Glomerular visceral epithelial cell (primary cell): Measurements from ENCODE around the gene KDM3B.
"Not testable (repeated sequence)": the region's sequence is repeated elsewhere in the genome, so short reads cannot be mapped to it uniquely, and the experiment has no call there.

ENCODE experiments used
- DNase-seq: peaks from one replicate; pipeline ENCODE4 v3.0.0-alpha.2; 2016; ENCODE audit errors: extremely low spot score

KDM3B gene

DNA sequence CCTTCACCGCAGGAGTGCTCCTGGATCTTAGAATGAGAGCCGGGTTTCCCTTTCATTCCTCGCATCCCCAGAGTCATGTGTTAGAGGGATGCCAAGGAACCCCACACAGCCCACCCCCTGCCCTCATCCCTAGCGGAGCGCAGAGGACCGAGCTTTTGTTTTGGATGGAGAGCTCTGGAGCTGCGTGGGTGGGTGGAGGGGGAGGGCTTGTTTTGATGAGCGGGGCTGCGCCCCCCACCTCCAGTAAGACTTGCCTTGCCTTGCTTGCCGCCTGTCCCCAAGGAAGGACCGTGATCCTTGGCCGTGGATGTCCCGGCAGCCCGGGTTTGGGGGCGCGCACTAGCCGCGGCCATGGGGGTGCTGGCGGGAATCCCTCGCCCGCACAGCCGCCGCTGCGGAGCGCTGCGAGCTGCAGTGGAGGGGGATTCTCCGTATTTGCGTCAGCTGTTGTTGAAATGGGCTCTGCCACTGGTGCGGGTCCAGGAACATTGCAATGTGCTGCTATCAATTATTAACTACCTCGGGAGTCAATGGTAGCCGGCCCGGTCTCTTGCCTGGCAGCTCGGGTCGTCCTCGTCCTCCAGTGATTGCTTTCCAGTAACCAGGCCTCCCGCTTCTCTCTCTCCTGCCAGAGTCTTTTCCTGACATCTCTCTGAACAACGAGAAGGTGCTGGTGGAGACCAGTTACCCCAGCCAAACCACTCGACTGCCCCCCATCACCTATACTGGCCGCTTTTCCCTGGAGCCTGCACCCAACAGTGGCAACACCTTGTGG, 113.8 kb downstream of the KDM3B start:
- DNase-seq, result no peak

DNA sequence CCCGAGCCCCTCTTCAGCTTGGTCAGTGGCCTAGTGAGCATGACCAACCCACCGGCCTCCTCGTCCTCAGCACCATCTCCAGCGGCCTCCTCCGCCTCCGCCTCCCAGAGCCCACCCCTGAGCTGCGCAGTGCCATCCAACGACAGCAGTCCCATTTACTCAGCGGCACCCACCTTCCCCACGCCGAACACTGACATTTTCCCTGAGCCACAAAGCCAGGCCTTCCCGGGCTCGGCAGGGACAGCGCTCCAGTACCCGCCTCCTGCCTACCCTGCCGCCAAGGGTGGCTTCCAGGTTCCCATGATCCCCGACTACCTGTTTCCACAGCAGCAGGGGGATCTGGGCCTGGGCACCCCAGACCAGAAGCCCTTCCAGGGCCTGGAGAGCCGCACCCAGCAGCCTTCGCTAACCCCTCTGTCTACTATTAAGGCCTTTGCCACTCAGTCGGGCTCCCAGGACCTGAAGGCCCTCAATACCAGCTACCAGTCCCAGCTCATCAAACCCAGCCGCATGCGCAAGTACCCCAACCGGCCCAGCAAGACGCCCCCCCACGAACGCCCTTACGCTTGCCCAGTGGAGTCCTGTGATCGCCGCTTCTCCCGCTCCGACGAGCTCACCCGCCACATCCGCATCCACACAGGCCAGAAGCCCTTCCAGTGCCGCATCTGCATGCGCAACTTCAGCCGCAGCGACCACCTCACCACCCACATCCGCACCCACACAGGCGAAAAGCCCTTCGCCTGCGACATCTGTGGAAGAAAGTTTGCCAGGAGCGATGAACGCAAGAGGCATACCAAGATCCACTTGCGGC, 114.6 kb downstream of the KDM3B start:
- DNase-seq, result peak; percentile 70

DNA sequence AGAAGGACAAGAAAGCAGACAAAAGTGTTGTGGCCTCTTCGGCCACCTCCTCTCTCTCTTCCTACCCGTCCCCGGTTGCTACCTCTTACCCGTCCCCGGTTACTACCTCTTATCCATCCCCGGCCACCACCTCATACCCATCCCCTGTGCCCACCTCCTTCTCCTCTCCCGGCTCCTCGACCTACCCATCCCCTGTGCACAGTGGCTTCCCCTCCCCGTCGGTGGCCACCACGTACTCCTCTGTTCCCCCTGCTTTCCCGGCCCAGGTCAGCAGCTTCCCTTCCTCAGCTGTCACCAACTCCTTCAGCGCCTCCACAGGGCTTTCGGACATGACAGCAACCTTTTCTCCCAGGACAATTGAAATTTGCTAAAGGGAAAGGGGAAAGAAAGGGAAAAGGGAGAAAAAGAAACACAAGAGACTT, 115.2 kb downstream of the KDM3B start:
- peak; percentile 61 for DNase-seq

DNA sequence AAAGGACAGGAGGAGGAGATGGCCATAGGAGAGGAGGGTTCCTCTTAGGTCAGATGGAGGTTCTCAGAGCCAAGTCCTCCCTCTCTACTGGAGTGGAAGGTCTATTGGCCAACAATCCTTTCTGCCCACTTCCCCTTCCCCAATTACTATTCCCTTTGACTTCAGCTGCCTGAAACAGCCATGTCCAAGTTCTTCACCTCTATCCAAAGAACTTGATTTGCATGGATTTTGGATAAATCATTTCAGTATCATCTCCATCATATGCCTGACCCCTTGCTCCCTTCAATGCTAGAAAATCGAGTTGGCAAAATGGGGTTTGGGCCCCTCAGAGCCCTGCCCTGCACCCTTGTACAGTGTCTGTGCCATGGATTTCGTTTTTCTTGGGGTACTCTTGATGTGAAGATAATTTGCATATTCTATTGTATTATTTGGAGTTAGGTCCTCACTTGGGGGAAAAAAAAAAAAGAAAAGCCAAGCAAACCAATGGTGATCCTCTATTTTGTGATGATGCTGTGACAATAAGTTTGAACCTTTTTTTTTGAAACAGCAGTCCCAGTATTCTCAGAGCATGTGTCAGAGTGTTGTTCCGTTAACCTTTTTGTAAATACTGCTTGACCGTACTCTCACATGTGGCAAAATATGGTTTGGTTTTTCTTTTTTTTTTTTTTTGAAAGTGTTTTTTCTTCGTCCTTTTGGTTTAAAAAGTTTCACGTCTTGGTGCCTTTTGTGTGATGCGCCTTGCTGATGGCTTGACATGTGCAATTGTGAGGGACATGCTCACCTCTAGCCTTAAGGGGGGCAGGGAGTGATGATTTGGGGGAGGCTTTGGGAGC, 115.9 kb downstream of the KDM3B start:
- peak; percentile 57 for DNase-seq

DNA sequence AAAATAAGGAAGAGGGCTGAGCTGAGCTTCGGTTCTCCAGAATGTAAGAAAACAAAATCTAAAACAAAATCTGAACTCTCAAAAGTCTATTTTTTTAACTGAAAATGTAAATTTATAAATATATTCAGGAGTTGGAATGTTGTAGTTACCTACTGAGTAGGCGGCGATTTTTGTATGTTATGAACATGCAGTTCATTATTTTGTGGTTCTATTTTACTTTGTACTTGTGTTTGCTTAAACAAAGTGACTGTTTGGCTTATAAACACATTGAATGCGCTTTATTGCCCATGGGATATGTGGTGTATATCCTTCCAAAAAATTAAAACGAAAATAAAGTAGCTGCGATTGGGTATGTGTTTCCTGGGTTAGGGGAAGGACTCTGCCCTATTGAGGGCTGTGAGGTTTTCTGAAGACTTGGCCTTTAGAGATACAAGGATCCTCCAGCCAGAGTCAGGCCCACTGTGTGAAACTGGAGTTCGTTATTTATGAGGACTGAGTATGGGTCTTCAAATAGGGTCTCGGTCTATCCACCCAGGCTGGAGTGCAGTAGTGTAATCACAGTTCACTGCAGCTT, 116.6 kb downstream of the KDM3B start:
- peak; percentile 62 for DNase-seq

DNA sequence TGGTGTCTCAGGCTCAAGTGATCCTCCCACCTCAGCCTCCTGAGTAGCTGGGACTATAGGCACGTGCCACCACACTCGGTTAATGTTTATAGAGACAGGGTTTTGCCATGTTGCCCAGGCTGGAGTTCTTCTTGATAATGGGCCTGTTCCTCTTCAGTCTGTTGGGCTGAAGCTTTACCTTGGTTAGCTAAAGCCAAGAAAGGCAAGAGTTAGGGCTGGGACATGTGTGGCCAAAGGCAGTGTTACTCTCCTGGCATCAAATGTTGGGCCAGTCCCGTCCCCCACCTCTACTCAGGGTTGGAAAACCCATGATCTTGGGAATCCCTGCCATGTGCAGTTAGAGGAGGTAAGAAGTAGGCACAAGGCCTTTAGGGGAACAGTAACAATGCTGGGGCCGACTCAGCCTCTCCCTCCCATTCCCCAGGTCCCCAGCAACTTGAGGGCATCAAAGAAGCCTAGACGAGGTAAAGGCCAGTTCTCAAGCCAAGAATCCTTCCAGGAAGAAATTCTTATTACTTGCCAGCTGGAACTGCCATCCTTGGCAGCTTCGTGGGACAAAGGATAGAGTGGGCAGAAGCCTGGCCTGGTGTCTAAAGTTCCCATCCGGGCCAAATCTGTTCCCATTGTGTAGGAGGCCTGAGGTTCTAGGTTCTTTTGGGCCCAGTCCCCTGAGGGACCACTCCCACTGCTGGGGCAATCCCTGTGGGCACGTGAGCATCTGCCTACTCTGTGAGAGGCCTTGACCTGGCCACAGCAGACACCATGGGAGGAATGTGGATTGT, 117.2 kb downstream of the KDM3B start:
- DNase-seq, result peak; percentile 65

DNA sequence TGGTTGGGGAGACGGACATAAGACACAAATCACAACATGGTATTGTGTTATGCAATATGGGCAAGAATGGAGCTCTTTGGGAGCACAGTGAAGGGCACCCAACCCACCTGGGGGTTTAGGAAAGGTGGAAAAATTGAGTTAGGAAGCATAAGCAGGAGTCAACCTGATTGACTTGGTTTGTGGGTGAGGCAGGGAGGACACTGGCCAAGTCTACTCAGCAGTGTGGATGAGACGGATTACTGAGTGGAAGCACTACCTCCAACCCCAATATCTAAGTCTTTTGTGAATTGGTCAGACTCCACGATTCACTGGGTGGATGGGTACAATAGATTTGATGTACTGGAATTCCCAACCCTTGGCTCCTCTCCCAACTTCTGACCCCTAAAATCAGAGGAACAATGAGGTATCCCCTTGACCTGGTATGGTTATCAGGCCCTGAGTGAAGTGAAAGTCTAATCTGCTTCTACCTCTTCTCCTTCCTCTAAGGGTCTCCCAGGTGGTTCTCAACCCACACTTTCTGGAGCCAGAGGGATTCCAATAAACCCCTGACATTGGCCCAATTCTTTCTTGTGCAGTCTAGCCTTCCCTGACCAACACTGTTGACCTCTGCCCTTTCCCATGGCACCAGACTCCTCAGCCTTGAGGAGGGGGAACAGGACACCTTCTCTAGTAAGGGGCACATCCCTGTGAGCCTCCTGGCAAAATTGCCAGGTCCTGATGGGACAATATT, 118.0 kb downstream of the KDM3B start:
- DNase-seq, result no peak

DNA sequence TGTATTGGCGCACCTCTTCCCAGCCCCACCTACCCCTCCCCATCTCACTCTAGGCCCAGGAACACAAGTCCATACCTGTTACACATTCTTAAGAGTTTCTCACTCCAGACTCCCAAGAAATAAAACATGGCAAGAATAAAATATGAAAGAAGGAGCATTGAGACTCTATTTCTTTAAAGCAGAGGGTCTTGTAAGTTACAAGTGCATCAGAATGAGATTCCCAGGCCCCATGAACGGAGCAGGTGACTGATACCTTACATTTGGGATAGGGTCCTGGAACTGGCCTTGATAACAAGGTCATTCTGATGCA, 118.5 kb downstream of the KDM3B start:
- DNase-seq, result peak; percentile 41

DNA sequence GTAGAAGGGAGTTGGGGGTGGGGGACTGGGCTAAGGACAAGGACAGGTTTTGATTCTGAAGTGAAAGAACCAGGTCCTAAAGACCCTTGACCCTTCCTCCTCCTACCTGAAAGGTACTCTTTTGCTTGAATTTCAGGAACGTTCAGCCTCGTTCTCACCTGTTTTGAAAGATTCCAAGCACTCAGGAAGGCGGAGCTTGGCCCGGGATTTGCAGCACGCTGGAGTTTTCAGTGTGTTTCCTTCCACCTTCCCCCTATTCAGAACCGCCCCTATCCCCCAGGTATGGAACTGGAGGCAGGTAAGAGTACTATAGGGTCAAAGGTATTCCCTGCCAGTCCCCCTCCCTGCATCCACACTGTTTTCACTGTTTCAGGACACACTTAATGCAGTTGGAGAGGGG, 119.9 kb downstream of the KDM3B start:
- no peak for DNase-seq

DNA sequence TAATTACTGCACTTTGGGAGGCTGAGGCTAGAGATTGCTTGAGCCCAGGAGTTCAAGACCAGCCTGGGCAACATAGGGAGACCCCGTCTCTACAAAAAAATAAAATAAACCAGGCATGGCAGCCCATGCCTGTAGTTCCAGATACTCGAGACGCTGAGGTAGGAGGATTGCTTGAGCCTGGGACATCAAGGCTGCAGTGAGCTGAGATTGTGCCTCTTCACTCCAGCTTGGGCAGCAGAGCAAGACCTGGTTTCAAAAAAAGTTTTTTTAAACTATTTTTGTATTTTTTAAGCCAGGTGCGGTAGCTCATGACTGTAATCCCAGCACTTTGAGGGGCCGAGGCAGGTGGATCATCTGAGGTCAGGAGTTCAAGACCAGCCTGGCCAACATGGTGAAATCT, 120.7 kb downstream of the KDM3B start:
- DNase-seq, result not testable (repeated sequence)

DNA sequence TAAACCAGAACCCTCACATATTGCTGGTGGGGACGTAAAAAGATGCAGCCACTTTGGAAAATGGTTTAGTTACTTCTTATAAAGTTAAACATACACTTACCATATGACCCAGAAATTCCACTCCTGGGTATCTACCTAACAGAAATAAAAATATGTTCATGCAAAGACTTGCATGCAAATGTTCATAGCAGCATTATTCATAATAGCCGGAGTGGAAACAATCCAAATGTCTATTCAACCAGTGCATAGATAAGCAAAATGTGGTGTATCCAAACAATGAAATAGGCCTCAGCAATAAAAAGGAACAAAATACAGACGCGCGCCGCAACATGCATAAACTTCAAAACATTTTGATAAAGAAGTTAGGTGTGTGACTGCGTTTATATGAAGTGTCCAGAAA, 124.4 kb downstream of the KDM3B start:
- DNase-seq, result no peak

DNA sequence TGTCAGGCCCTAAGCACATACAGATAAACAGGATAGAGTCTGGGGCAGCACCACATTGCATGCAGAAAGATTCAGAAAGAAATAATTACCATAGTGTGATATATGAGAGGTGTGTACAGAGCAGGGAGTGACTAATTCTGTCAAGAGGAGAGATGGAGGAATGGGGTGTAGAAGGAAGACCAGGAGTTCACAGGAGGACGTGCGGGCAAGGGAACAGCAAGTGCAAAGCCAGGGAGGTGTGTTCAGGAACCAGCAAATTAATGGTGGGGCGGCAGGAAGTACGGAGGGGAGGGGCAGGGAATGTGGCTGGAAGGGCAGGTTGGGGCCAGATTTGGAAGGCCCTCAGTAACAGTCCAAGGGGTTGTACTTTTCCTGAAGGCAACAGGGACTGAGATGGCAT, 130.2 kb downstream of the KDM3B start:
- no peak for DNase-seq
